Mammary epithelial cell (primary cell): ENCODE measurements around the gene WDR54.

Source experiments
- EZH2 ChIP-seq: IDR thresholded peaks from 2 replicates; pipeline ENCODE4 v1.6.1; 2012; ENCODE audit warnings: low read length, inconsistent platforms, borderline replicate concordance
- TF ChIP-seq, protein P1 (sequence below), 2 donors: IDR thresholded peaks in 1 of 2; conservative IDR thresholded peaks in 1 of 2; 2 replicates each; pipeline ENCODE4 v1.5.1; 2011 to 2012; ENCODE audit warnings: inconsistent platforms in 2 of 2, low read length in 2 of 2, mild to moderate bottlenecking in 2 of 2, control low read depth in 1 of 2, low read depth in 1 of 2; ENCODE audit not compliant: insufficient read depth in 1 of 2; ENCODE audit errors: extremely low read depth in 1 of 2

DNA sequence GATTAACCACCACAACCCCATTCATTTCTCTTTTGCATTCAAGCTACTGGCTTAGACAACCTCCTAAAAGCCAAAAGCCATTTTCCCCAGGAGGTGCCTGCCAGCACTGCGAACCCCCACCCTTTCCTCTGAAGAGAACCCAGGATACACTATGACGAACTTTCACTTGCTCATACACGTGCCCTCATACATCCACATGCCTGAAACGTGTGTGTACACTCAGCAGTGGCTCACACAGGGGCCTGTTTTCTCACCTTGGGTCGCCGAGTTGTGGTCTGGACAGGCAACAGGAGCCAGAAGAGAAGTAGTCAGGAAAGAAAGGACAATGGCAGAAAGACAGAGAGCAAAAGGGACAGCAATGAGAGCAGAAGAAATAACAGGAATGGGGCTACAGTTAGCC is 48.9 kb upstream of the WDR54 start:
- TF ChIP-seq, protein P1, sequence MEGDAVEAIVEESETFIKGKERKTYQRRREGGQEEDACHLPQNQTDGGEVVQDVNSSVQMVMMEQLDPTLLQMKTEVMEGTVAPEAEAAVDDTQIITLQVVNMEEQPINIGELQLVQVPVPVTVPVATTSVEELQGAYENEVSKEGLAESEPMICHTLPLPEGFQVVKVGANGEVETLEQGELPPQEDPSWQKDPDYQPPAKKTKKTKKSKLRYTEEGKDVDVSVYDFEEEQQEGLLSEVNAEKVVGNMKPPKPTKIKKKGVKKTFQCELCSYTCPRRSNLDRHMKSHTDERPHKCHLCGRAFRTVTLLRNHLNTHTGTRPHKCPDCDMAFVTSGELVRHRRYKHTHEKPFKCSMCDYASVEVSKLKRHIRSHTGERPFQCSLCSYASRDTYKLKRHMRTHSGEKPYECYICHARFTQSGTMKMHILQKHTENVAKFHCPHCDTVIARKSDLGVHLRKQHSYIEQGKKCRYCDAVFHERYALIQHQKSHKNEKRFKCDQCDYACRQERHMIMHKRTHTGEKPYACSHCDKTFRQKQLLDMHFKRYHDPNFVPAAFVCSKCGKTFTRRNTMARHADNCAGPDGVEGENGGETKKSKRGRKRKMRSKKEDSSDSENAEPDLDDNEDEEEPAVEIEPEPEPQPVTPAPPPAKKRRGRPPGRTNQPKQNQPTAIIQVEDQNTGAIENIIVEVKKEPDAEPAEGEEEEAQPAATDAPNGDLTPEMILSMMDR (conservative IDR thresholded peaks at IDR 0.05 in 1 of 2, IDR thresholded peaks at IDR 0.05 in 1 of 2; ENCODE audit: extremely low read depth in 1 of 2, insufficient read depth in 1 of 2, low read depth in 1 of 2, low read length in 2 of 2): no peak
- no peak for TF ChIP-seq EZH2
